Bronchial epithelial cell (primary cell): ENCODE measurements around the gene CD84. TPM values are rescaled to one million over a fixed set of nuclear protein-coding genes. Genes with fewer than 3 reads are reported as not detected.

ENCODE experiments used
- DNase-seq: peaks from one replicate; pipeline ENCODE4 v3.0.0-alpha.2; 2010; ENCODE audit warnings: low read depth
- FAIRE-seq: peaks from 2 replicates; lab custom pipeline; 2011; peaks lifted over from hg19 to GRCh38; lab: Jason Lieb, UNC
- H3K27me3 ChIP-seq: 2 replicates; pipeline ENCODE4 v1.5.1; 2011; ENCODE audit warnings: low read length; ENCODE audit not compliant: control insufficient read depth, insufficient read depth
- H3K36me3 ChIP-seq: 2 replicates; pipeline ENCODE4 v1.5.1; 2011; ENCODE audit warnings: low read length; ENCODE audit not compliant: control insufficient read depth, insufficient read depth
- H3K4me3 ChIP-seq: 2 replicates; pipeline ENCODE4 v1.5.1; 2011; ENCODE audit warnings: mild to moderate bottlenecking, low read depth, low read length, control low read depth
- CTCF ChIP-seq: IDR thresholded peaks from 2 replicates; pipeline ENCODE4 v1.5.1; 2011; ENCODE audit warnings: mild to moderate bottlenecking, moderate library complexity, low read length, control low read depth, inconsistent platforms; ENCODE audit not compliant: insufficient read depth, severe bottlenecking
- total RNA-seq: library from RNA; depleted of rRNA; stranded (reverse); fragments of >200 nt; gene quantifications from 2 replicates; pipeline ENCODE4 v1.2.1, GENCODE V29; 2014

The CD84 gene
- total RNA-seq, 1 donor from 2014 or later = not detected

DNA sequence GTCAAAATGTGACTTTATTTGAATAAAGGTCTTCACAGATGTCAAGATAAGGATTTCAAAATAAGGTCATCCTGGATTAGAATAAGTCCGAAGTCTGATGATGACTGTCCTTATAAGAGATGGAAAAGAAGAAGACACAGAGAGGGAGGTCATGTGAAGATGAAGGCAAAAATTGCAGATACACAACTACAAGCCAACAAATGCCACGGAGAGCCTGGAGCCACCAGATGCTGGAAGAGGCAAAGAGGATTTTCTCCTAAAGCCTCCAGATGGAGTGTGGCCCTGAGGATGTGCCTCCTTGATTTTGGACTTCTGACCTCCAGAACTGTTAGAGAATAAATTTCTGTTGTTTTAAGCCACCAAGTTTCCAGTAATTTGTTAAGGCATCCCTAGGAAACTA is 36.4 kb upstream of the CD84 start:
- no peak for TF ChIP-seq CTCF
- Histone ChIP-seq H3K36me3 (no peaks in the 10 kb centered on the region), H3K4me3 (no peak overlapping the region), H3K27me3 (peaks cover 2% of the 10 kb centered on the region)
- DNase-seq = no peak
- no peak for FAIRE-seq

- no peak overlapping the region for H3K4me3 ChIP-seq
- no peaks in the 10 kb centered on the region for H3K36me3 ChIP-seq
- no peak for TF ChIP-seq CTCF
- DNase-seq (no peak), FAIRE-seq (no peak)
- H3K27me3 ChIP-seq = peaks cover 5% of the 10 kb centered on the region
Observed at GRCh38 chr1:160614410-160614809, 35.1 kb upstream of the CD84 start.

GRCh38 chr1:160612613-160613218 is 33.4 kb upstream of the CD84 start:
- TF ChIP-seq CTCF = no peak
- FAIRE-seq = no peak
- Histone ChIP-seq H3K27me3 (peaks cover 5% of the 10 kb centered on the region), H3K36me3 (no peaks in the 10 kb centered on the region), H3K4me3 (no peak overlapping the region)
- DNase-seq = no peak

DNA sequence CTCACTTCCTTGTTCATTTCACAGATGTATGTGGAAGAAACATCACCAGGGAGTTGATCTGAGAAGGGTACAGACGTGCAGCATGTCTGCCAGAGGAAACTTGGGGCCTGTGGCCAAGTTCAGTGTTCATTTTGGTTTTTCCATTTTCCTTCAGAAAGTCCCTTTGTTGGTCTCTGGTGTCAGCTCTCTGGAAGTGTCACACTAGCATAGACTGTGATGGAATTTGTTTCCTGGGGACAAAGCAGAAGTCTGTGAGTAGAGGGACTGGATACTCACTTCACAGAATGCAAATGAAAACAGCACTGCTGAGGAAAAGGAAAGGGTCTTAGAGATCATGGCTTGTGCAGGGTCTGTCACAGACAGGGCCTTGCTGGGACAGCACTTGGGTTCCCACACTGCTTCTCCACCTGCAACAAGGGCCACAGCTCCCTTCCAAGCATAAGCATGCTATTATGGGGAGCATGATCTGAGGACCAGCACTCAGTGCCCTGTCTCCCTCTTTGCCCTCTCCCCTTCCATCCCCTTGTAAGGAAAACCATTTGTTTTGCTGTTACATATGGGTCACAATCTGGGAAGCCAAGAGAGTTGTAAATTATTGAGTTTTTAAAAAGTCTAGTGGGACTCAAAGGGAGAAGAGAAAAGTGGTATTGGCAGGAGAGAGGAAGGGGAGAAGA is 31.4 kb upstream of the CD84 start:
- H3K4me3 ChIP-seq = no peak overlapping the region
- peaks cover 5% of the 10 kb centered on the region for H3K27me3 ChIP-seq
- DNase-seq = no peak
- no peak for FAIRE-seq
- no peaks in the 10 kb centered on the region for H3K36me3 ChIP-seq
- no peak for TF ChIP-seq CTCF

- Histone ChIP-seq H3K36me3 (no peaks in the 10 kb centered on the region), H3K4me3 (no peak overlapping the region), H3K27me3 (peaks cover 5% of the 10 kb centered on the region)
- no peak for DNase-seq
- TF ChIP-seq CTCF = no peak
- no peak for FAIRE-seq
Observed at GRCh38 chr1:160608941-160609340, 29.6 kb upstream of the CD84 start.
